Frontal cortex (tissue), 4 donors: ENCODE data around the gene PCYT1A. TPM values are rescaled to one million over a fixed set of nuclear protein-coding genes. Genes with fewer than 3 reads are reported as not detected.
"Not testable (repeated sequence)": the region's sequence is repeated elsewhere in the genome, so short reads cannot be mapped to it uniquely, and the experiment has no call there.

Experiments
- DNase-seq, 2 donors: peaks; one replicate each; pipeline ENCODE4 v3.0.0; 2012; ENCODE audit warnings: low spot score in 2 of 2
- FAIRE-seq: peaks from 2 replicates; lab custom pipeline; 2012; peaks lifted over from hg19 to GRCh38; lab: Jason Lieb, UNC
- total RNA-seq: library from RNA; depleted of rRNA; stranded (reverse); fragments of >200 nt; gene quantifications from one replicate; pipeline ENCODE4 v1.2.3, GENCODE V29; 2014
- donor health status: control.
- donor health status: control.
- donor health status: control.

PCYT1A gene
- total RNA-seq = 15.1 TPM

GRCh38 chr3:196287440-196288140 lies at the start of gene PCYT1A:
TSS of gene PCYT1A (minus strand) at chr3:196287726. CDS start at chr3:196270531, 17,195 bp downstream.
- DNase-seq (peak; percentile 89 to 93), FAIRE-seq (no peak)

GRCh38 chr3:196336319-196337145 lies 49.0 kb upstream of the PCYT1A start:
- DNase-seq (no peak), FAIRE-seq (no peak)

- FAIRE-seq (no peak), DNase-seq (no peak)
Measured at GRCh38 chr3:196335503-196335948, 48.0 kb upstream of the PCYT1A start.

- DNase-seq (no peak), FAIRE-seq (no peak)
Measured at GRCh38 chr3:196334982-196335381, 47.5 kb upstream of the PCYT1A start.

GRCh38 chr3:196332168-196332567 lies 44.6 kb upstream of the PCYT1A start:
- DNase-seq (no peak), FAIRE-seq (no peak)

- DNase-seq = no peak
- FAIRE-seq = no peak
Measured at GRCh38 chr3:196327405-196327804, 39.9 kb upstream of the PCYT1A start.

GRCh38 chr3:196326936-196327335 lies 39.4 kb upstream of the PCYT1A start:
- FAIRE-seq = no peak
- no peak for DNase-seq

GRCh38 chr3:196323691-196324090 lies 36.2 kb upstream of the PCYT1A start:
- FAIRE-seq = no peak
- DNase-seq = no peak

GRCh38 chr3:196323016-196323415 lies 35.5 kb upstream of the PCYT1A start:
- DNase-seq = no peak
- no peak for FAIRE-seq

GRCh38 chr3:196321162-196321561 lies 33.6 kb upstream of the PCYT1A start:
- FAIRE-seq (no peak), DNase-seq (no peak)

GRCh38 chr3:196320137-196320536 lies 32.6 kb upstream of the PCYT1A start:
- DNase-seq (no peak), FAIRE-seq (no peak)

GRCh38 chr3:196317687-196318467 lies 30.4 kb upstream of the PCYT1A start, which contains the start of gene DYNLT2B:
TSS of gene DYNLT2B (minus strand) at chr3:196318240. CDS start at chr3:196318152, 88 bp downstream.
- FAIRE-seq (no peak), DNase-seq (peak; percentile 97 to 98)

GRCh38 chr3:196316799-196317686 lies 29.5 kb upstream of the PCYT1A start:
- FAIRE-seq, DNase-seq: not testable (repeated sequence)

- no peak for DNase-seq
Measured at GRCh38 chr3:196315821-196316220, 28.3 kb upstream of the PCYT1A start.

GRCh38 chr3:196314597-196314996 lies 27.1 kb upstream of the PCYT1A start:
- no peak for FAIRE-seq

More at GRCh38 chr3:196315821-196316220, 28.3 kb upstream of the PCYT1A start:
- no peak for FAIRE-seq

GRCh38 chr3:196314086-196314485 lies 26.6 kb upstream of the PCYT1A start:
- DNase-seq, FAIRE-seq: not testable (repeated sequence)

More at GRCh38 chr3:196314597-196314996, 27.1 kb upstream of the PCYT1A start:
- DNase-seq = no peak

- not testable (repeated sequence) for DNase-seq, FAIRE-seq
Measured at GRCh38 chr3:196302960-196303359, 15.4 kb upstream of the PCYT1A start.

GRCh38 chr3:196302551-196302950 lies 15.0 kb upstream of the PCYT1A start:
- DNase-seq, FAIRE-seq: not testable (repeated sequence)

GRCh38 chr3:196298521-196298920 lies 11.0 kb upstream of the PCYT1A start:
- FAIRE-seq = no peak
- DNase-seq = no peak
